Stimulated activated CD8-positive, alpha-beta memory T cell treated with anti-CD3 and anti-CD28 coated beads, Interleukin-4, amount 100 ng/mL, for 48 hours (primary cell): ENCODE data around the gene CNGA4.
"Not testable (repeated sequence)": the region's sequence is repeated elsewhere in the genome, so short reads cannot be mapped to it uniquely, and the experiment has no call there.

Source experiments
- DNase-seq: peaks from one replicate; pipeline ENCODE4 v3.0.0-alpha.2; 2020

The CNGA4 gene

GRCh38 chr11:6270584-6271246 lies 31.8 kb downstream of the CNGA4 start:
- DNase-seq = no peak

- DNase-seq = no peak
These were observed 32.7 kb downstream of the CNGA4 start for GRCh38 chr11:6271598-6271997.

- no peak for DNase-seq
These were observed 34.3 kb downstream of the CNGA4 start for GRCh38 chr11:6273188-6273587.

DNA sequence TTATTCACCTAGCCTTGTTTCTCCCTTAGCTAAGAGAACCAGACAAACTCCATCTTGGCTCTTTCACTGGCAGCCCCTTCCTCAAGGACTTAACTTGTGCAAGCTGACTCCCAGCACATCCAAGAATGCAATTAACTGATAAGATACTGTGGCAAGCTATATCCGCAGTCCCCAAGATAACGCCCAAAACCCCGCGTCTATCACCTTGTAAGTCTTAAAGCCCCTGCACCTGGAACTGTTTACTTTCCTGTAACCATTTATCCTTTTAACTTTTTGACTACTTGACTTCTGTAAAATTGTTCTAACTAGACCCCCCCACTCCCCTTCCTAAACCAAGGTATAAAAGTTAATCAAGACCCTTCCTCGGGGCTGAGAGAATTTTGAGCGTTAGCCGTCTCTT lies 41.9 kb downstream of the CNGA4 start:
- DNase-seq = not testable (repeated sequence)

DNA sequence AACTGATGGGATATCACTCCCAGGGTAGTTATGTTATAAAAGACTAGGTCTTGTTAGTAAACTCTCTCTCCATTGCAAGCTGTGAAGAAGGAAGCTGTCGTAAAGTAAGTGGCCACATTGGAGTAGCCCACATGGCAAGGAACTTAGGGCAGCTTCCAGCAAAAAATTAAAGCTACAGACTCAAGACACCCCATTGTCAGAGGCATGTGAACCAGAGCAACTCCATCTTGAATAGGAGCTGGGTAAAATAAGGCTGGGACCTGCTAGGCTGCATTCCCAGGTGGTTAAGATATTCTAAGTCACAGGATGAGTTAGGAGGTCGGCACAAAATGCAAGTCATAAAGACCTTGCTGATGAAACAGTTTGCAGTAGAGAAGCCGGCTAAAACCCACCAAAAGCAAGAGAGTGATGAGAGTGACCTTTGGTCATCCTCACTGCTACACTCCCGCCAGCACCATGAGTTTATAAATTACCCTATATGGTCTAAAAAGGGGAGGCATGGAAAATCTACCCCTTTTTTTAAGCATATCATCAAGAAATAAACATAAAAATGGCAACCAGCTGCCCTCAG lies 44.6 kb downstream of the CNGA4 start:
- DNase-seq = no peak

DNA sequence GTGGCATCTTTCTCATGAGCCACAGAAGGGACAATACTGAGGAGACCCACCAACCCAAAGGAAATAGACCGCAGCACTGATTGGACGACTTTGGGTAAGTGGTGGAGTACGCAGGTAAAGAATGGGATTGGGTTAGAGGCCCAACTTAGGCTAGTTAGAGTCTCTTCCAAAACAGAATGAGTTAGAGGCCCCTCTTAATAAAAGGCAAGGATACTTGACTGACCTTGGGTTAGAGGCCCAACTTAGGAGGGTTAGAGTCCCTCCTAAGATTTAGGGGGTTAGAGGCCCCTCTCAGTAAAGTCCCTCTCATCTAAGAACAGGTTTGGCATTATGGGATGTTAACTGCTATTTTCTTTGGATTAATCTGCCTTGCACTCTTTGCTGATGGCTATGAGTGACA lies 45.4 kb downstream of the CNGA4 start:
- no peak for DNase-seq

DNA sequence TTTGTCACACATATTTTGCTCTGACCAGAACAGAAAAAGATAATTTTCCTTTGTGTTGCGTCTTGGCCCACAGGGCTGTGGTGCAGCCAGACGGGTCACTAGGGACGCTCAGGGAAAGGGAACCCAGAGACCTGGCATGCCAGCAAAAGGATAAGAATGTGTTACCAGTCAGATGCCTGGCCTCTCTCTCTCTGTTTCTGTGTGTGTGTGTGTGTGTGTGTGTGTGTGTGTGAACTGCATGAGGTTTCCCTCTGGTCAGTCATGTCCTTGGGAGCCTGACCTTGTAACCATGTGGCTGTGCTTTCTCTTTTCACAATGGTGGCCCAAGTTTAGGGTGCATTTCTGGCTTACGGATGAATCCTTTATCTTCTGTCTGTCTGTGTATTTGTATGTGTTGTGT lies 46.1 kb downstream of the CNGA4 start:
- no peak for DNase-seq
